K562 (cell line): Measurements from ENCODE around the gene LBP. TPM values are rescaled to one million over a fixed set of nuclear protein-coding genes. Genes with fewer than 3 reads are reported as not detected.

Experiments
- CBFB ChIP-seq: sonication (generic); formaldehyde crosslinking; IDR thresholded peaks from 2 replicates; pipeline ENCODE4 v1.4.0; 2020; ENCODE audit warnings: mild to moderate bottlenecking, missing genetic modification reagents
- CBX5 ChIP-seq: IDR thresholded peaks from 2 replicates; pipeline ENCODE4 v1.6.1; 2014; ENCODE audit warnings: low read depth, borderline replicate concordance
- CHD4 ChIP-seq: fragments of 200-600 bp; sonication (generic); IDR thresholded peaks from 3 replicates; pipeline ENCODE4 v1.6.1; 2012; ENCODE audit warnings: low read depth, mild to moderate bottlenecking, mixed read lengths, low read length, inconsistent platforms; ENCODE audit not compliant: insufficient read depth, insufficient replicate concordance, poor library complexity, severe bottlenecking
- CREB3L1 ChIP-seq: fragments of 450-650 bp; IDR thresholded peaks from 2 replicates; pipeline ENCODE4 v1.6.1; 2014; ENCODE audit warnings: low read depth, mild to moderate bottlenecking, moderate library complexity, borderline replicate concordance
- ETV5 ChIP-seq: sonication (generic); formaldehyde crosslinking; IDR thresholded peaks from 2 replicates; pipeline ENCODE4 v1.4.0; 2020; ENCODE audit warnings: low read depth, mild to moderate bottlenecking, missing genetic modification reagents
- GATAD2B ChIP-seq: fragments of 450-650 bp; IDR thresholded peaks from 2 replicates; pipeline ENCODE4 v1.6.1; 2017; ENCODE audit warnings: mild to moderate bottlenecking, borderline replicate concordance
- GMEB1 ChIP-seq: fragments of 250-450 bp; sonication (Bioruptor Pico); IDR thresholded peaks from 2 replicates; pipeline ENCODE4 v1.4.0; 2020; ENCODE audit warnings: mild to moderate bottlenecking
- HDAC2 ChIP-seq: fragments of 450-650 bp; IDR thresholded peaks from 2 replicates; pipeline ENCODE4 v1.6.1; 2016; ENCODE audit warnings: mild to moderate bottlenecking
- HOMEZ ChIP-seq: fragments of 250-450 bp; sonication (Bioruptor Pico); IDR thresholded peaks from 2 replicates; pipeline ENCODE4 v1.4.0; 2020; ENCODE audit warnings: mild to moderate bottlenecking, moderate library complexity
- IFI16 ChIP-seq: fragments of 250-450 bp; sonication (Bioruptor Pico); IDR thresholded peaks from 2 replicates; pipeline ENCODE4 v2.1.2; 2022; ENCODE audit warnings: mild to moderate bottlenecking, inconsistent platforms
- ILF3 ChIP-seq: fragments of 450-650 bp; IDR thresholded peaks from 2 replicates; pipeline ENCODE4 v1.6.1; 2018; ENCODE audit warnings: antibody characterized with exemption, mild to moderate bottlenecking, moderate library complexity, borderline replicate concordance
- POLR3A ChIP-seq: IDR thresholded peaks from 2 replicates; pipeline ENCODE4 v1.6.1; 2011; ENCODE audit warnings: borderline replicate concordance, mild to moderate bottlenecking, moderate library complexity; ENCODE audit not compliant: insufficient read length, insufficient read depth; ENCODE audit errors: extremely low read depth
- TAF9B ChIP-seq: fragments of 450-650 bp; IDR thresholded peaks from 2 replicates; pipeline ENCODE4 v1.6.1; 2018; ENCODE audit warnings: mild to moderate bottlenecking; ENCODE audit not compliant: partially characterized antibody
- TEAD4 ChIP-seq, 2 experiments: sonication (generic) in 1 of 2; formaldehyde crosslinking in 1 of 2; IDR thresholded peaks; 2 replicates each; pipeline versions ENCODE4 v1.6.1 to v1.8.0; 2012 to 2022; ENCODE audit warnings: borderline replicate concordance in 1 of 2, inconsistent platforms in 1 of 2, low read length in 1 of 2, mild to moderate bottlenecking in 1 of 2, missing genetic modification reagents in 1 of 2
- THRAP3 ChIP-seq: fragments of 450-650 bp; IDR thresholded peaks from 2 replicates; pipeline ENCODE4 v1.6.1; 2016; ENCODE audit warnings: mild to moderate bottlenecking, inconsistent platforms, borderline replicate concordance
- ZBTB9 ChIP-seq: fragments of 450-650 bp; formaldehyde crosslinking; IDR thresholded peaks from 2 replicates; pipeline ENCODE4 v1.4.0; 2020; ENCODE audit warnings: mild to moderate bottlenecking, moderate library complexity
- ZEB2 ChIP-seq: fragments of 450-650 bp; IDR thresholded peaks from 2 replicates; pipeline ENCODE4 v1.6.1; 2016
- ZNF212 ChIP-seq: fragments of 450-650 bp; formaldehyde crosslinking; IDR thresholded peaks from 2 replicates; pipeline ENCODE4 v1.4.0; 2020; ENCODE audit warnings: mild to moderate bottlenecking
- ZNF224 ChIP-seq: sonication (generic); formaldehyde crosslinking; IDR thresholded peaks from 2 replicates; pipeline ENCODE4 v1.8.0; 2022; ENCODE audit warnings: mild to moderate bottlenecking, missing genetic modification reagents
- ZNF551 ChIP-seq: fragments of 250-450 bp; sonication (Bioruptor Pico); IDR thresholded peaks from 2 replicates; pipeline ENCODE4 v1.5.0; 2021; ENCODE audit warnings: mild to moderate bottlenecking, moderate library complexity
- ZNF740 ChIP-seq, 3 experiments: fragments of 200-800 bp in 1 of 3; sonication (Bioruptor generic) in 1 of 3; sonication (generic) in 1 of 3; formaldehyde crosslinking in 1 of 3; IDR thresholded peaks; 2 replicates each; pipeline versions ENCODE4 v1.6.1 to v1.8.0; 2016 to 2022; ENCODE audit warnings: mild to moderate bottlenecking in 2 of 3, missing compliant biosample characterization in 2 of 3, missing genetic modification characterization in 2 of 3, missing genetic modification reagents in 1 of 3
- polyA plus RNA-seq, 8 experiments: library from polyadenylated mRNA; depleted of rRNA in 4 of 8; stranded (reverse) in 5 of 8; unstranded in 3 of 8; fragments of >200 nt; fragmentation: Nextera tagmentation in 2 of 8; fragmentation: Illumina TruSeq in 1 of 8; extraction: Ambion mirVana in 2 of 8; extraction: Trizol in 1 of 8; gene quantifications; 2 replicates each; pipeline versions ENCODE4 v1.2.1 to v1.2.3, GENCODE V29; 2011 to 2014; ENCODE audit warnings: inconsistent platforms in 1 of 8, missing spikeins in 1 of 8
- total RNA-seq, 7 experiments: library from RNA; depleted of rRNA in 6 of 7; stranded (reverse); fragments of >200 nt in 6 of 7; fragmentation: Illumina TruSeq in 2 of 7; extraction: Trizol in 2 of 7; gene quantifications; 2 replicates each; pipeline versions ENCODE4 v1.2.1 to v1.2.3, GENCODE V29; 2011 to 2021; ENCODE audit warnings: low replicate concordance in 1 of 7

LBP gene
- total and polyA plus RNA-seq, 9 of the 15 experiments (the other 6 are each of a cell fraction or from before 2014, with no cell fraction given) = 0.06 to 0.31 (median 0.09) TPM; not detected in 3

- TF ChIP-seq TEAD4 (IDR thresholded peaks at IDR 0.05; ENCODE audit: low read length) = peak; percentile 35; the same call in 1 of the 2 replicates
- TF ChIP-seq TEAD4 (CRISPR knock-in tag; IDR thresholded peaks at IDR 0.05; ENCODE audit: borderline replicate concordance) = no peak
- no peak for TF ChIP-seq TAF9B
- no peak for TF ChIP-seq GATAD2B
- no peak for TF ChIP-seq ZNF551
- 0 out of 2 replicates have a peak, but pooled peaks have one; percentile 42 for TF ChIP-seq ZEB2
- no peak for TF ChIP-seq ZNF740 (CRISPR knock-in tag; IDR thresholded peaks at IDR 0.05)
- TF ChIP-seq ZNF740 (tag; IDR thresholded peaks at IDR 0.05) = no peak
- no peak for TF ChIP-seq GMEB1 (CRISPR knock-in tag)
- no peak for TF ChIP-seq ZBTB9 (CRISPR knock-in tag)
- no peak for TF ChIP-seq HDAC2
- no peak for TF ChIP-seq ETV5 (CRISPR knock-in tag)
- no peak for TF ChIP-seq POLR3A
- no peak for TF ChIP-seq HOMEZ (CRISPR knock-in tag)
- TF ChIP-seq ZNF212 = no peak
- TF ChIP-seq IFI16 (CRISPR knock-in tag) = no peak
- TF ChIP-seq CHD4 = no peak
- TF ChIP-seq THRAP3 = no peak
- TF ChIP-seq ILF3 = no peak
- no peak for TF ChIP-seq CREB3L1
- TF ChIP-seq CBFB (CRISPR knock-in tag) = no peak
- TF ChIP-seq CBX5 = peak; percentile 99
- no peak for TF ChIP-seq ZNF224 (CRISPR knock-in tag)
Measured at GRCh38 chr20:38337561-38338140, 8.6 kb upstream of the LBP start (continued).
